Non-pigmented ciliary epithelial cell (primary cell): Measurements from ENCODE around the gene KIF16B.
"Not testable (repeated sequence)": the region's sequence is repeated elsewhere in the genome, so short reads cannot be mapped to it uniquely, and the experiment has no call there.

Experiments
- DNase-seq: peaks from one replicate; pipeline ENCODE4 v3.0.0-alpha.2; 2010; ENCODE audit warnings: low read depth

The KIF16B gene

GRCh38 chr20:16573001-16573965 is at the start of gene KIF16B:
Gene KIF16B (minus strand): TSS chr20:16573448. CDS start chr20:16573275, 173 bp downstream.
- peak; percentile 24 for DNase-seq

GRCh38 chr20:16622501-16622900 is 49.3 kb upstream of the KIF16B start:
- no peak for DNase-seq

GRCh38 chr20:16621435-16622141 is 48.3 kb upstream of the KIF16B start:
- DNase-seq: no peak

GRCh38 chr20:16620961-16621360 is 47.7 kb upstream of the KIF16B start:
- no peak for DNase-seq

GRCh38 chr20:16619953-16620352 is 46.7 kb upstream of the KIF16B start:
- DNase-seq: no peak

GRCh38 chr20:16617056-16617455 is 43.8 kb upstream of the KIF16B start:
- no peak for DNase-seq

GRCh38 chr20:16616317-16616716 is 43.1 kb upstream of the KIF16B start:
- DNase-seq: no peak

GRCh38 chr20:16615199-16615598 is 42.0 kb upstream of the KIF16B start:
- no peak for DNase-seq

GRCh38 chr20:16613954-16614353 is 40.7 kb upstream of the KIF16B start:
- DNase-seq: no peak

- DNase-seq: no peak
Measured at GRCh38 chr20:16612706-16613105, 39.5 kb upstream of the KIF16B start.

- no peak for DNase-seq
Measured at GRCh38 chr20:16611817-16612216, 38.6 kb upstream of the KIF16B start.

GRCh38 chr20:16609066-16609465 is 35.8 kb upstream of the KIF16B start:
- no peak for DNase-seq

GRCh38 chr20:16608277-16608650 is 35.0 kb upstream of the KIF16B start:
- DNase-seq: no peak

- no peak for DNase-seq
Measured at GRCh38 chr20:16607364-16608276, 34.4 kb upstream of the KIF16B start.

- DNase-seq: no peak
Measured at GRCh38 chr20:16606468-16607070, 33.3 kb upstream of the KIF16B start.

GRCh38 chr20:16601047-16601446 is 27.8 kb upstream of the KIF16B start:
- DNase-seq: no peak

- DNase-seq: no peak
Measured at GRCh38 chr20:16599257-16599656, 26.0 kb upstream of the KIF16B start.

- DNase-seq: no peak
Measured at GRCh38 chr20:16596991-16597390, 23.7 kb upstream of the KIF16B start.

GRCh38 chr20:16596404-16596803 is 23.2 kb upstream of the KIF16B start:
- DNase-seq: not testable (repeated sequence)

- no peak for DNase-seq
Measured at GRCh38 chr20:16595376-16595775, 22.1 kb upstream of the KIF16B start.

GRCh38 chr20:16590041-16590633 is 16.9 kb upstream of the KIF16B start:
- no peak for DNase-seq
